DND-41 (cell line): ENCODE results near the gene ADARB2.

Source experiments
- CTCF ChIP-seq: IDR thresholded peaks from 2 replicates; pipeline ENCODE4 v1.5.1; 2012; ENCODE audit warnings: borderline replicate concordance, low read length, moderate library complexity, mild to moderate bottlenecking; ENCODE audit not compliant: poor library complexity, severe bottlenecking; ENCODE audit errors: extremely low read depth
- EZH2 ChIP-seq: IDR thresholded peaks from 3 replicates; pipeline ENCODE4 v1.6.1; 2012; ENCODE audit warnings: borderline replicate concordance, low read depth, mild to moderate bottlenecking, moderate library complexity, low read length, inconsistent platforms; ENCODE audit not compliant: severe bottlenecking

- no peak for TF ChIP-seq CTCF
- TF ChIP-seq EZH2 = no peak
These were observed 103.1 kb downstream of the ADARB2 start for GRCh38 chr10:1634239-1634638.
